A673 (cell line): Measurements from ENCODE around the gene ZNF565. TPM values are rescaled to one million over a fixed set of nuclear protein-coding genes. Genes with fewer than 3 reads are reported as not detected.

Experiments
- BruUV-seq: library from RNA; stranded (reverse); fragments of 400-500 nt; replicated peaks from 2 replicates; lab custom pipeline; 2021; lab: Mats Ljungman, UMichigan
- CTCF ChIA-PET: fragments of 300-600 bp; sonication (Branson Sonifier 250); formaldehyde crosslinking; loops from one replicate; lab custom pipeline; 2022; ENCODE audit warnings: antibody characterized with exemption; lab: Charles Lee
- POLR2A ChIA-PET: fragments of 300-600 bp; sonication (Branson Sonifier 250); formaldehyde crosslinking; loops from one replicate; lab custom pipeline; 2022; ENCODE audit warnings: antibody characterized with exemption; ENCODE audit not compliant: low non-redundant PET; lab: Charles Lee
- DNase-seq: peaks from one replicate; pipeline ENCODE4 v3.0.0-alpha.2; 2015; ENCODE audit warnings: low spot score
- H3K27ac ChIP-seq: fragments of 200-600 bp; sonication (generic); 2 replicates; pipeline ENCODE4 v1.5.1; 2016; ENCODE audit warnings: mixed run types, low read depth, mild to moderate bottlenecking, mixed read lengths, antibody characterized with exemption, low read length; ENCODE audit not compliant: poor library complexity, severe bottlenecking
- H3K27me3 ChIP-seq: fragments of 200-600 bp; sonication (generic); replicated peaks from 2 replicates; pipeline ENCODE4 v1.6.1; 2017; ENCODE audit warnings: mixed run types, low read depth, mild to moderate bottlenecking, mixed read lengths, antibody characterized with exemption, low read length; ENCODE audit not compliant: insufficient read depth, poor library complexity
- H3K36me3 ChIP-seq: fragments of 200-600 bp; sonication (generic); 2 replicates; pipeline ENCODE4 v1.6.1; 2016; ENCODE audit warnings: mixed run types, mild to moderate bottlenecking, mixed read lengths, antibody characterized with exemption, low read length; ENCODE audit not compliant: insufficient read depth, poor library complexity, severe bottlenecking
- H3K4me1 ChIP-seq: fragments of 200-600 bp; sonication (generic); 2 replicates; pipeline ENCODE4 v1.6.1; 2017; ENCODE audit warnings: mixed run types, mild to moderate bottlenecking, mixed read lengths, antibody characterized with exemption, low read length; ENCODE audit not compliant: insufficient read depth, poor library complexity, severe bottlenecking
- H3K4me3 ChIP-seq: fragments of 200-600 bp; sonication (generic); 2 replicates; pipeline ENCODE4 v1.5.1; 2016; ENCODE audit warnings: low read depth, mixed run types, mild to moderate bottlenecking, mixed read lengths, low read length; ENCODE audit not compliant: poor library complexity, severe bottlenecking
- H3K9me3 ChIP-seq: fragments of 200-600 bp; sonication (generic); 2 replicates; pipeline ENCODE4 v1.6.1; 2016; ENCODE audit warnings: mixed run types, low read depth, mild to moderate bottlenecking, mixed read lengths, antibody characterized with exemption, low read length; ENCODE audit not compliant: poor library complexity, severe bottlenecking
- CTCF ChIP-seq: fragments of 300-800, 200-600 bp; sonication (generic); conservative IDR thresholded peaks from 2 replicates; pipeline ENCODE4 v1.5.1; 2017; ENCODE audit warnings: low read depth, mild to moderate bottlenecking, antibody characterized with exemption, low read length, moderate library complexity, mixed read lengths
- EZH2 ChIP-seq: fragments of 200-600 bp; sonication (generic); IDR thresholded peaks from 2 replicates; pipeline ENCODE4 v1.6.1; 2017; ENCODE audit warnings: borderline replicate concordance, low read depth, mild to moderate bottlenecking, mixed read lengths, antibody characterized with exemption, low read length; ENCODE audit not compliant: poor library complexity, severe bottlenecking
- intact Hi-C: fragments of 100-400 bp; cut with micrococcal nuclease; formaldehyde crosslinking; loops from one replicate; pipeline ENCODE4 v1.10.0; 2022; ENCODE audit not compliant: unreplicated experiment
- total RNA-seq: library from RNA; stranded (reverse); gene quantifications from 2 replicates; pipeline ENCODE4 v1.2.3, GENCODE V29; 2021

The ZNF565 gene
- total RNA-seq, 1 experiment from 2014 or later: 7.2 TPM

DNA sequence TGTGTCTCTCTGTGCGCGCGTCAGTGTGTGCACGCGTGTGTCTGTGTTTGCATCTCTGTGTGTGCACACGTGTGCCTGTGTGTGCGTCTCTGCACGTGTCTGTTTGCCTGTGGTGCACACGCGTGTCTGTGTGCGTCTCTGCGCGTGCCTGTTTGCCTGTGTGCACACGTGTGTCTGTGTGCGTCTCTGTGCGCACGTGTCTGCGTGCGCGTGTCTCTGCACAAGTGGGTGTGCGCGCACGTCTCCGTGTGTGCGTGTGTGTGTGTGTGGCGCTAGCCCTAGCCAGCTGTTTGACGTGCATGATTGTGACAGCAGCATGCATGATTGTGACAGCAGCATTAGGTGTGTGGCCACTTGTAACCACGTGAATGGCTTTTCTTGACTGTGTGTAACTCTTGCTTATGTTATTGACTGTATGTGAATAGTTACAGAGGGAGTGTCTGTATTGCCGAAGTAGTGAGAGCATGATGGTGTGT, 31.6 kb upstream of the ZNF565 start:
- DNase-seq: no peak
- H3K27ac ChIP-seq: no peak overlapping the region
- intact Hi-C loops: no loop called here
- TF ChIP-seq CTCF: no peak
- no peak for TF ChIP-seq EZH2
- H3K4me3 ChIP-seq: peak overlapping the region; percentile 29
- no peaks in the 10 kb centered on the region for H3K9me3 ChIP-seq
- no TSS peak for BruUV-seq
- H3K4me1 ChIP-seq: no peaks in the 10 kb centered on the region
- ChIA-PET CTCF (no interaction called here), POLR2A (no interaction called here)
- H3K27me3 ChIP-seq: no peaks in the 10 kb centered on the region
- H3K36me3 ChIP-seq: no peaks in the 10 kb centered on the region

DNA sequence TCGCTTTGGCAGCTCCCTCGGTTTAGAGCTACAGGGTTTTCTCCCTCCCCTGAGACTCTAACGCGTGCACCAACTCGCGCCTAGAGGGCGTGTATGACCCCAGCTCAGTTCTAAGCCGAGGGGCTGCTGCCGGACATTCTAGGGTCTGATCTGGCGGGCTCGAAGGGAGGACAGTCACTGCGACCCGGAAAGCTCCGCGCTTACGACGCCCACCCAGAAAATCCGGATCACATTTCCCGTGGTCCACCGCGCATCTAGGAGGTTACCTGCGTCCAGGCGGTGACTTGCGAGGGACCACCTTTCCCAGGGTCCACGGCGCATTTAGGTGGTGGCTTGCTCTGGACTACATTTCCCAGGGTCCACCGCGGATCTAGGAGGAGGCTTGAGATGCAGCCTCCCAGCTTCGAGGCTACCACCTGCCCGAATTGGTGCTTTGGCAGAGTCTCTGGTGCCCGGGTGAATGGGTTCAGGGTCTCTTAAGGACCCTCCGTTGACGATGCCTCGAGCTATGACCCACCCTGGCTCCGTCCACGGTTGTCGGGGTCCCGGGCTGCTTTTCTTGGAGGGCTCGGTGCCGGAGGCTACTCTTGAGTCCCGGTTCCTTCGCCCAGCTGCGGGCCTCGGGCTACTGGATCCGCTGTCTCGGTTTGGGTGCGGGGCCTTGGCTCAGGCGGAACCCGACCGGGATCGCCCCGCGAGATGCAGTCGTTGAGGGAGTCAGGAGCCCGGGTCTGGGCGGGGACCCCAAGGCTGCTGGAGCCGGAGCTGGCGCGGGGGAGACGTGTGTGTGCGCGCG, 30.9 kb upstream of the ZNF565 start:
- Histone ChIP-seq H3K27ac (no peak overlapping the region), H3K4me1 (no peaks in the 10 kb centered on the region), H3K4me3 (peak overlapping the region; percentile 29), H3K36me3 (no peaks in the 10 kb centered on the region), H3K9me3 (no peaks in the 10 kb centered on the region), H3K27me3 (no peaks in the 10 kb centered on the region)
- CTCF ChIA-PET: interaction anchor here (0.8 kb wide), 1 partner anchor 248 kb away, joined by 4 read pairs; no protein-coding TSS in a partner anchor
- intact Hi-C loops: no loop called here
- peak; percentile 35 for DNase-seq
- POLR2A ChIA-PET: no interaction called here
- BruUV-seq: no TSS peak
- TF ChIP-seq EZH2: no peak
- TF ChIP-seq CTCF: no peak

DNA sequence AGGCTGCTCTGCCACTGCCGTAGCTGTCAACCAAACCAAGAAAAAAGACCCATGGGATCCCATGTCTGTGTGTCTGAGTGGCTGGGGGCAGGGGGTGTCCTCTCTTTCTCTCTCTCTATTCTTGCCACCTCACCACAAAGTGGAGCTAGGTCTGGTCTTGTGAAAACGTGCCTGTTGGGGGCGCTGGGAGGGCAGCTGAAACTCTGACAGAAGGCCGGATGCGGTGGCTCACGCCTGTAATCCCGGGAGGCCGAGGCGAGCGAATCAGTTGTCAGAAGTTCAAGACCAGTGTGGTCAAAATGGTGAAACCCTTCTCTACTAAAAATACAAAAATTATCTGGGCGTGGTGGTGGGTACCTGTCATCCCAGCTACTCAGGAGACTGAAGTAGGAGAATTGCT, 29.6 kb upstream of the ZNF565 start:
- Histone ChIP-seq H3K36me3 (peaks cover 9% of the 10 kb centered on the region), H3K27ac (no peak overlapping the region), H3K27me3 (no peaks in the 10 kb centered on the region), H3K4me3 (no peak overlapping the region), H3K4me1 (no peaks in the 10 kb centered on the region), H3K9me3 (no peaks in the 10 kb centered on the region)
- ChIA-PET POLR2A (interaction anchor here (0.7 kb wide), 1 partner anchor 36 kb away, joined by 9 read pairs; no protein-coding TSS in a partner anchor), CTCF (no interaction called here)
- no peak for DNase-seq
- intact Hi-C loops: no loop called here
- BruUV-seq: no TSS peak
- TF ChIP-seq CTCF: 0 out of 2 replicates have a peak, but pooled peaks have one; percentile 15
- TF ChIP-seq EZH2: no peak
